Measurements from ENCODE around the gene DOCK9.

DNA sequence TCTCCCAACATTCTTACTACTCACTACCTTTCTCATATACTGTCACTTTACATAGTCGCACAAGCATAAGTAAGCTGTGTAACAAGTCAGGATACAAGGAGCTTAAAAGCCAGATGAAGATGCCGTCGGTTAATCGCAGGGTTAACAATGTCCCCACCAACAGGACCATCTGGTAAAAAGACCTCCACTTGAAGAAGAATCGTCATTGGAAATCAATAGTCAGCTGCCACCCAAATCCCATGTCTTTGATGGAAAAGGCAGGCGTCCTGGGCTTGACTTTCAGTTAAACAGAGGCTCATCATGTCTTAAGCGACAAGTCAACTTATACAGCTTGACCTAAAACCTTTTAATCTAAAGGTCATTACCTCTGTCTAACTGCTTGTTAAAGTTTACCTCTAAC lies 27.2 kb downstream of the DOCK9 start:
- TF ChIP-seq, protein P1, sequence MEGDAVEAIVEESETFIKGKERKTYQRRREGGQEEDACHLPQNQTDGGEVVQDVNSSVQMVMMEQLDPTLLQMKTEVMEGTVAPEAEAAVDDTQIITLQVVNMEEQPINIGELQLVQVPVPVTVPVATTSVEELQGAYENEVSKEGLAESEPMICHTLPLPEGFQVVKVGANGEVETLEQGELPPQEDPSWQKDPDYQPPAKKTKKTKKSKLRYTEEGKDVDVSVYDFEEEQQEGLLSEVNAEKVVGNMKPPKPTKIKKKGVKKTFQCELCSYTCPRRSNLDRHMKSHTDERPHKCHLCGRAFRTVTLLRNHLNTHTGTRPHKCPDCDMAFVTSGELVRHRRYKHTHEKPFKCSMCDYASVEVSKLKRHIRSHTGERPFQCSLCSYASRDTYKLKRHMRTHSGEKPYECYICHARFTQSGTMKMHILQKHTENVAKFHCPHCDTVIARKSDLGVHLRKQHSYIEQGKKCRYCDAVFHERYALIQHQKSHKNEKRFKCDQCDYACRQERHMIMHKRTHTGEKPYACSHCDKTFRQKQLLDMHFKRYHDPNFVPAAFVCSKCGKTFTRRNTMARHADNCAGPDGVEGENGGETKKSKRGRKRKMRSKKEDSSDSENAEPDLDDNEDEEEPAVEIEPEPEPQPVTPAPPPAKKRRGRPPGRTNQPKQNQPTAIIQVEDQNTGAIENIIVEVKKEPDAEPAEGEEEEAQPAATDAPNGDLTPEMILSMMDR (IDR thresholded peaks at IDR 0.05) = no peak
- TF ChIP-seq EP300 (IDR thresholded peaks at IDR 0.05) = no peak
- no peak for TF ChIP-seq POLR2A (IDR thresholded peaks at IDR 0.05)
- no peak for TF ChIP-seq POLR2AphosphoS5 (IDR thresholded peaks at IDR 0.05)

Data from suprapubic skin (tissue), 4 donors.